Activated CD4-positive, alpha-beta T cell treated with anti-CD3 and anti-CD28 coated beads for 36 hours (primary cell): ENCODE measurements around the gene KRT26. TPM values are rescaled to one million over a fixed set of nuclear protein-coding genes. Genes with fewer than 3 reads are reported as not detected.
A peak's percentile ranks its signal among the peaks of the same experiment; 100 is the strongest.

Source experiments
- ATAC-seq: fragments of 200-7000 bp; cut with Tn5 transposase; one replicate; pipeline ENCODE4 v1.10.0; 2021; ENCODE audit warnings: mild to moderate bottlenecking, moderate library complexity
- CTCF ChIA-PET: fragments of 350-600 bp; sonication (Branson Sonifier 250); formaldehyde crosslinking; loops from one replicate; lab custom pipeline; 2021; ENCODE audit warnings: antibody characterized with exemption; lab: Charles Lee
- POLR2A ChIA-PET: fragments of 350-600 bp; sonication (Branson Sonifier 250); formaldehyde crosslinking; loops from one replicate; lab custom pipeline; 2021; ENCODE audit warnings: antibody characterized with exemption, inconsistent platforms; lab: Charles Lee
- DNase-seq: peaks from one replicate; pipeline ENCODE4 v3.0.0-alpha.2; 2020
- H3K27ac Mint-ChIP-seq: one replicate; pipeline ENCODE4 v1.8.0; 2021; ENCODE audit warnings: mixed read lengths
- H3K27me3 Mint-ChIP-seq: one replicate; pipeline ENCODE4 v1.8.0; 2021; ENCODE audit warnings: mixed read lengths
- H3K36me3 Mint-ChIP-seq: one replicate; pipeline ENCODE4 v1.8.0; 2021; ENCODE audit warnings: low read depth, mixed read lengths
- H3K4me1 Mint-ChIP-seq: one replicate; pipeline ENCODE4 v1.8.0; 2021; ENCODE audit warnings: mixed read lengths
- H3K4me3 Mint-ChIP-seq: one replicate; pipeline ENCODE4 v1.8.0; 2021; ENCODE audit warnings: mild to moderate bottlenecking, moderate library complexity, mixed read lengths
- H3K9me3 Mint-ChIP-seq: one replicate; pipeline ENCODE4 v1.8.0; 2021; ENCODE audit warnings: low read depth, mixed read lengths
- intact Hi-C, 2 experiments: fragments of 100-400 bp; cut with DNase I in 1 of 2; cut with micrococcal nuclease in 1 of 2; formaldehyde crosslinking; loops; one replicate each; pipeline versions ENCODE4 v1.14.2 to v1.15.1; 2022 to 2024; cut with DNase I, micrococcal nuclease
- total RNA-seq, 2 experiments: library from RNA; stranded (reverse); gene quantifications; one replicate each; pipeline ENCODE4 v1.2.3, GENCODE V29; 2021

KRT26 gene
- total RNA-seq, 2 experiments from 2014 or later: not detected

DNA sequence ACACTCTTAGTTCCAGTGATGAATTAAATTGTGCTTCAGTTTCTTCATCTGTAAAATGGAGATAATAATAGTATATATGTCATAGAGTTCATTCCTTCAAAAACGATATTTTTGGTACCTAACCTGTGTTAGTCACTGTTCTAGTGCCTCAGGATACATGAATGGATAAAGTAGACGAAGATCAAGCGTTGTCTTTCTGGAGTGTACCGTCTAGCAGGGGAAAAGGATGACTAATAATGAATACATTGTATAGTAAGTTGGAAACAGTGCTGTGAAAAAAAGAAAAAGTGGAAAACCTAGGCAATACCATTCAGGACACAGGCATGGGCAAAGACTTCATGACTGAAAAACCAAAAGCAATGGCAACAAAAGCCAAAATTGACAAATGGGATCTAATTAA, 41.8 kb upstream of the KRT26 start:
- DNase-seq (no peak), ATAC-seq (no peak)
- Mint-ChIP-seq H3K4me1 (peaks cover 9% of the 10 kb centered on the region), H3K27me3 (peaks cover 31% of the 10 kb centered on the region), H3K4me3 (no peak overlapping the region), H3K27ac (no peak overlapping the region), H3K36me3 (peaks cover 17% of the 10 kb centered on the region), H3K9me3 (no peaks in the 10 kb centered on the region)
- ChIA-PET CTCF (no interaction called here), POLR2A (no interaction called here)
- intact Hi-C loops: no loop called here

- intact Hi-C loops: no loop called here
- ATAC-seq (no peak), DNase-seq (no peak)
- ChIA-PET CTCF (interaction anchor here (0.6 kb wide), 1 partner anchor 114 kb away, joined by 4 read pairs; no protein-coding TSS in a partner anchor), POLR2A (no interaction called here)
- Mint-ChIP-seq H3K27ac (no peak overlapping the region), H3K4me3 (no peak overlapping the region), H3K4me1 (peaks cover 6% of the 10 kb centered on the region), H3K27me3 (peaks cover 36% of the 10 kb centered on the region), H3K9me3 (no peaks in the 10 kb centered on the region), H3K36me3 (peaks cover 12% of the 10 kb centered on the region)
Observed at GRCh38 chr17:40812639-40813038, 40.6 kb upstream of the KRT26 start.

GRCh38 chr17:40810494-40810893, 38.5 kb upstream of the KRT26 start:
- no peaks in the 10 kb centered on the region for H3K9me3 Mint-ChIP-seq
- H3K4me1 Mint-ChIP-seq: no peaks in the 10 kb centered on the region
- H3K4me3 Mint-ChIP-seq: no peak overlapping the region
- H3K27ac Mint-ChIP-seq: no peak overlapping the region
- H3K27me3 Mint-ChIP-seq: peaks cover 48% of the 10 kb centered on the region
- H3K36me3 Mint-ChIP-seq: no peaks in the 10 kb centered on the region
- POLR2A ChIA-PET: no interaction called here
- CTCF ChIA-PET: interaction anchor here (1.0 kb wide), 1 partner anchor 512 kb away, joined by 4 read pairs; no protein-coding TSS in a partner anchor
- intact Hi-C loops: no loop called here
- DNase-seq (no peak), ATAC-seq (no peak)

DNA sequence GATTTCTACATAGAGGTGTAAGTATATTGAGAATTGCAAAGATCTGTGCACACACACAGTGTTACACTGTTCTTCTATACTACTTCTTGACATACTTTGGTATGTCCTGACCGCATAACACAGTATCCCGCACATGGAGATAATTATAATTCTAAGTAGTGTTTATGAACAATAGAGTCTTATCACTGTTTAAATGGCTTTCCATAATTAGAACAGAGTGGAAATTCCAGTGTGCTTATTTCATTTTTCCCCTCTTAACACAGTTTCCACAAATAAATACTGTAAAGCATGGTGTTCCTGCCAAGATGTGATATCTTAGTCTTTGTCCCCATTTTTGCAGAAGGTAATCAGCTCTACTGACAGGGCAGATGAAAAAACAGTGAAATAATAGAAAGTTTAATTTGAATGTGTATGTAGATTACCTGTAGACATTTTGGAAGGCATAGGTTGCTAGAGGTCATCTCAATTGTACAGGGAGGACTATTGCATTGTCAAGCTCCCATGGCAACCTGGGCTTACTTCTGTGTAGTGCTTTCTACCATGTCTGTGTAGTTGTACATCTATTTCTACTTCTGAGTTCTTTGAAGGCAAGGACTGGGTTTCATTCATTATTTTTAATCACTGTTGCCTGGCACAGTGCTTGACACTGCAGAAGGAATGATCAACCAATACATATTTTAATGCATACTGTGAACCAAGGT, 37.9 kb upstream of the KRT26 start:
- CTCF ChIA-PET: interaction anchor here (1.2 kb wide), 1 partner anchor 47 kb away, joined by 5 read pairs; no protein-coding TSS in a partner anchor
- ATAC-seq (no peak), DNase-seq (no peak)
- Mint-ChIP-seq H3K4me3 (no peak overlapping the region), H3K27me3 (peaks cover 52% of the 10 kb centered on the region), H3K4me1 (no peaks in the 10 kb centered on the region), H3K9me3 (no peaks in the 10 kb centered on the region), H3K36me3 (no peaks in the 10 kb centered on the region), H3K27ac (no peak overlapping the region)
- intact Hi-C loops: loop anchor here in 1 of 2 experiments (10.0 kb wide), 1 partner anchor 95 kb away; no protein-coding TSS in a partner anchor
- POLR2A ChIA-PET: no interaction called here

DNA sequence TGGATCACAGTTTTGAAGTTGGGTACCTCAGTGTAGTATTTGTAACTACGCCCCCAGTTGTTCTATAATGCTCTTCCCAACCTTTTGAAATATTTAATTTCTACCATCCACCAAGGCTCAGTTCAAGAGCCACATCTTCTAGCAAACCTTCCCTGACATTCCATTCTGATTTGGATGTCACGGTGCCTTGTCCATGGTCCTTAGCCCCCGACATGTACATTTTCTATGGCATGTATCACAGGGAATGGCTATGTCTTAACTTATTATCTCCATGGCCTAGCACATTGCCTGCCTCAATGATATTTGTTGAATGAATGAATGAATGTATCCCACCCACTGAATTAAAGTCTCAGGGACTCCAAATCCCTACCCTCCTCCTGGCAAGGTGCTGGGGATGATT, 34.1 kb upstream of the KRT26 start:
- intact Hi-C loops: loop anchor here in 1 of 2 experiments (10.0 kb wide), 1 partner anchor 99 kb away; no protein-coding TSS in a partner anchor
- ATAC-seq (no peak), DNase-seq (no peak)
- Mint-ChIP-seq H3K9me3 (no peaks in the 10 kb centered on the region), H3K27me3 (peaks cover 46% of the 10 kb centered on the region), H3K4me3 (no peak overlapping the region), H3K27ac (no peak overlapping the region), H3K36me3 (no peaks in the 10 kb centered on the region), H3K4me1 (peaks cover 2% of the 10 kb centered on the region)
- ChIA-PET CTCF (interaction anchor here (0.6 to 1.4 kb wide), 7 partner anchors 9 to 326 kb away, joined by 3 to 6 read pairs (median 3); no protein-coding TSS in a partner anchor), POLR2A (no interaction called here)

DNA sequence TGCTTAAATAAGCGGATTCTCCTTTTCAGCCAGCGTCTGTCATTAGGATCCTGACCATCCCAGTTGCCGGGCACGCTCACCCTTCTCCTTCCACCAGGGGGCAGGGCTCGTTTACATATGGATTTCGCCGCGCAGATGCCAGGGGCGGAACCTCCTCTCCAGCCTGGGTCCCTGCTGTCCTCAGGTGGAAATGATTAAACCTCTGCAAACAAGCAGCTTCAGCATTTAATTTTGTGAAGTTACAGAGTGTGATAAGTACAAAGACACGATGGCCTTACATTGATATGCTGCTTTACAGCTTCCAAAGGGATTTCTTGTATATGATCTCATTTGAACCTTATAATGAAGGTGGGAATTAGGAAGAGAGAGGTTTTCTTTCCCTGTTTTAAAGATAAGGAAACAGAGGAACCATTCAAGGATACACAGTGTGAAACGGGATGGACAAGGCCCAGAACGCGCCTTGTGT, 31.6 kb upstream of the KRT26 start:
- Mint-ChIP-seq H3K27me3 (peaks cover 30% of the 10 kb centered on the region), H3K4me3 (no peak overlapping the region), H3K4me1 (peaks cover 2% of the 10 kb centered on the region), H3K27ac (no peak overlapping the region), H3K36me3 (no peaks in the 10 kb centered on the region), H3K9me3 (no peaks in the 10 kb centered on the region)
- ChIA-PET POLR2A (no interaction called here), CTCF (interaction anchor here (0.6 to 1.9 kb wide), 4 partner anchors 15 to 226 kb away, joined by 3 to 5 read pairs (median 4); no protein-coding TSS in a partner anchor)
- DNase-seq (peak; percentile 89), ATAC-seq (peak; percentile 93)
- intact Hi-C loops: loop anchor here (1.0 to 10.0 kb wide), 8 partner anchors 101 to 859 kb away; no protein-coding TSS in a partner anchor

DNA sequence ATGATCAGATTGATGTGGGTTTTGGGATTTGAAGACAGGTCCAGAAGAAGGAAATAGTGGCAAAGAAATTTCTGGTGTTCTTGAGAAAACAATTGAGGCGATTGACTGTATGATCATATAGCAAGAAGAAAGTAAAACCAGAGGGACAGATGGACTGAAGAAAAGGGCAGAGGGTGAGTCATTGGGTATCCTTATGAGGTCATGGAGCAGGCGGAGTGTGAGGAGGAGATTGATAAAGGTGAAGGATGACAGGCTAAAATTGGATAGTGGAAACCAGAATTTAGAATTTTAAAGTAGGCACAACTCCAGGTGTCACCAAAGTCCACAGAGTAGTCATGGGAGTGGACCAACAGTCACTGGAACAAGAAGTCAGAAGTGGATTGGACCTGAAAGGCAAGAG, 29.2 kb upstream of the KRT26 start:
- ATAC-seq: no peak
- Mint-ChIP-seq H3K4me1 (peaks cover 2% of the 10 kb centered on the region), H3K9me3 (no peaks in the 10 kb centered on the region), H3K27me3 (peaks cover 23% of the 10 kb centered on the region), H3K4me3 (no peak overlapping the region), H3K36me3 (no peaks in the 10 kb centered on the region), H3K27ac (no peak overlapping the region)
- POLR2A ChIA-PET: no interaction called here
- no peak for DNase-seq
- CTCF ChIA-PET: interaction anchor here (0.8 to 1.4 kb wide), 2 partner anchors 8 to 161 kb away, joined by 3 read pairs; no protein-coding TSS in a partner anchor
- intact Hi-C loops: loop anchor here (5.0 to 10.0 kb wide), 4 partner anchors 104 to 846 kb away; no protein-coding TSS in a partner anchor

GRCh38 chr17:40800381-40800780, 28.4 kb upstream of the KRT26 start:
- Mint-ChIP-seq H3K27me3 (peaks cover 26% of the 10 kb centered on the region), H3K36me3 (no peaks in the 10 kb centered on the region), H3K27ac (no peak overlapping the region), H3K4me1 (peaks cover 2% of the 10 kb centered on the region), H3K4me3 (no peak overlapping the region), H3K9me3 (no peaks in the 10 kb centered on the region)
- ATAC-seq: no peak
- intact Hi-C loops: loop anchor here (5.0 to 10.0 kb wide), 4 partner anchors 104 to 847 kb away; no protein-coding TSS in a partner anchor
- POLR2A ChIA-PET: no interaction called here
- CTCF ChIA-PET: interaction anchor here (0.8 kb wide), 1 partner anchor 160 kb away, joined by 3 read pairs; no protein-coding TSS in a partner anchor
- no peak for DNase-seq

GRCh38 chr17:40799859-40800258, 27.9 kb upstream of the KRT26 start, which contains the start of gene KRT28:
Gene KRT28 (minus strand): TSS chr17:40799959. CDS start chr17:40799893, 66 bp downstream.
- CTCF ChIA-PET: no interaction called here
- no peak within 1 kb of the TSS for H3K27ac Mint-ChIP-seq
- H3K27me3 Mint-ChIP-seq: peaks cover 22% of the 10 kb centered on the region
- POLR2A ChIA-PET: no interaction called here
- intact Hi-C loops: loop anchor here (5.0 to 10.0 kb wide), 4 partner anchors 105 to 847 kb away; no protein-coding TSS in a partner anchor
- H3K4me1 Mint-ChIP-seq: peaks cover 2% of the 10 kb centered on the region
- no peak within 1 kb of the TSS for H3K4me3 Mint-ChIP-seq
- DNase-seq (no peak), ATAC-seq (no peak)
- no peaks in the 10 kb centered on the region for H3K9me3 Mint-ChIP-seq
- no peaks in the 10 kb centered on the region for H3K36me3 Mint-ChIP-seq

- DNase-seq (no peak), ATAC-seq (no peak)
- H3K4me3 Mint-ChIP-seq: no peak overlapping the region
- H3K36me3 Mint-ChIP-seq: no peaks in the 10 kb centered on the region
- ChIA-PET POLR2A (no interaction called here), CTCF (no interaction called here)
- H3K4me1 Mint-ChIP-seq: no peaks in the 10 kb centered on the region
- peaks cover 22% of the 10 kb centered on the region for H3K27me3 Mint-ChIP-seq
- intact Hi-C loops: no loop called here
- H3K27ac Mint-ChIP-seq: no peak overlapping the region
- no peaks in the 10 kb centered on the region for H3K9me3 Mint-ChIP-seq
Observed at GRCh38 chr17:40796846-40797245, 24.8 kb upstream of the KRT26 start.

GRCh38 chr17:40795019-40795667, 23.1 kb upstream of the KRT26 start:
- ATAC-seq (no peak), DNase-seq (no peak)
- intact Hi-C loops: no loop called here
- Mint-ChIP-seq H3K4me1 (no peaks in the 10 kb centered on the region), H3K36me3 (no peaks in the 10 kb centered on the region), H3K27me3 (peaks cover 22% of the 10 kb centered on the region), H3K9me3 (no peaks in the 10 kb centered on the region), H3K4me3 (no peak overlapping the region), H3K27ac (no peak overlapping the region)
- POLR2A ChIA-PET: interaction anchor here (0.5 kb wide), 1 partner anchor 148 kb away, joined by 3 read pairs; the partner anchor contains the start of gene SMARCE1
- CTCF ChIA-PET: interaction anchor here (0.6 kb wide), 1 partner anchor 134 kb away, joined by 3 read pairs; no protein-coding TSS in a partner anchor
